SKM-1 (cell line): ENCODE measurements around the gene AZI2.

Experiments
- DNase-seq: peaks from one replicate; lab custom pipeline; 2025; ENCODE audit not compliant: unreplicated experiment; lab: John Stamatoyannopoulos, UW

The AZI2 gene, protein sequence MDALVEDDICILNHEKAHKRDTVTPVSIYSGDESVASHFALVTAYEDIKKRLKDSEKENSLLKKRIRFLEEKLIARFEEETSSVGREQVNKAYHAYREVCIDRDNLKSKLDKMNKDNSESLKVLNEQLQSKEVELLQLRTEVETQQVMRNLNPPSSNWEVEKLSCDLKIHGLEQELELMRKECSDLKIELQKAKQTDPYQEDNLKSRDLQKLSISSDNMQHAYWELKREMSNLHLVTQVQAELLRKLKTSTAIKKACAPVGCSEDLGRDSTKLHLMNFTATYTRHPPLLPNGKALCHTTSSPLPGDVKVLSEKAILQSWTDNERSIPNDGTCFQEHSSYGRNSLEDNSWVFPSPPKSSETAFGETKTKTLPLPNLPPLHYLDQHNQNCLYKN

DNA sequence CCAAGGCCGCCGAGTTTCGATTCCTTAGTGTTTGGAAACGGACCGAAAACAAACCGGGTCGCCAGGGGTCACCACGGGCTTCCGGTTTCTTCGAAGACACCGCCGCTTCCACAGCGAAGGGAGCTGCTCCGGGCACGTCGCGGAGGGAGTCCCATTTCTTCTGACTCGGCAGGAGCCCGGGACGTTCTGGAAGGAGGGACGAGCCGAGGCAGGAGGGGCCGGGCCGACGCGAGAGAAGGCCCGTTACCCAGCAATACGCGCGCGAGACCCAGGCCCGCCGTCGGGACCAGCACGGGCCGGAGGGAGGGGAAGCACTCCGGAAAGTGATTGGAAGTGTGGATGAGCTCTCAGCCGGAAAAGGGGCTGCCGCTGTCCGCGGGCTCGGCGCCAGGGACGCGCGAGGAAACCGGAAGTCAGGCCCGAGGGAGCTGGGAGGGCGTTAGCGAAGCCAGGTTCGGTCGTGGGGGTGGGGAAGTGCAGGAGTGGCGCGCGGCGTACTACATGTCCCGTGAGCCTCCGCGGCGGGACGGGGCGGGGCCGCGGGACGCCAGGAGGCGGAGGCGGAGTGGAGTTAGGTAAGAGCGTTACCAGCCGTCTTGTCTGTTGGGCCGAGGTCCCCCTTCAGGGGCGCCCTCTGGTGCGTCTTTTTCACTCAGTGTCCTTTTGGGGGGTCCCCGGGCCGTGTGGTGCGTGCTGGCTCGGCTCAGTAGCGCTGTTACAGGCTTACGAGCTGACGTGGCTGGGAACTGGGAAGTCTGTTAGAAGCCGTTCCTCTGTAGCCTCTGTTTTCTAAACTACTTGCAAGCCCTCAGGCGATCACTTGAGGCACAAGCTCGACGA is at the start of gene AZI2, which contains the start of gene ZCWPW2:
AZI2 (minus strand) TSS at position 196 of the 840 bp plus-strand sequence. CDS start 8,207 bp downstream, outside the sequence.
ZCWPW2 (plus strand) TSS at position 93 of the 840 bp plus-strand sequence. CDS start 64,348 bp downstream, outside the sequence.
- DNase-seq = peak; percentile 84

DNA sequence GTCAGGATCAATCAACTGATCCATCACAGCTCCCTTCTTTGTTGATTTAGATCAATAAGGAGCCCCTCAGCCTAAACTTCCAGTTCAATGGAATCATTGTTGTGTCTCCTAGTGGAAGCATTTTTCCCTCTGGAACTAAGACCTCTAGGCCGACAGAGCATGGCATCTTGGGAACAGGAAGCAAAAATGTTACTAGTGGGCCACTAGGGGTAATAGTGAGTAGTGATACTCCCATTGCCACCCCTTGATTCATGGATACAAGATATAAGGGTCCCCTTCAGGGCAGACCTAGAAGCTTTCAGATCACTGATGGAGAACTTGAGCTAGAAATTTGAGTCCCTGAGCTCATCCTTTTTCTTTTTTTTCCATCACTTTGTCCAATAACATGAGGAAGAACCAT is 40.4 kb upstream of the AZI2 start:
- no peak for DNase-seq

DNA sequence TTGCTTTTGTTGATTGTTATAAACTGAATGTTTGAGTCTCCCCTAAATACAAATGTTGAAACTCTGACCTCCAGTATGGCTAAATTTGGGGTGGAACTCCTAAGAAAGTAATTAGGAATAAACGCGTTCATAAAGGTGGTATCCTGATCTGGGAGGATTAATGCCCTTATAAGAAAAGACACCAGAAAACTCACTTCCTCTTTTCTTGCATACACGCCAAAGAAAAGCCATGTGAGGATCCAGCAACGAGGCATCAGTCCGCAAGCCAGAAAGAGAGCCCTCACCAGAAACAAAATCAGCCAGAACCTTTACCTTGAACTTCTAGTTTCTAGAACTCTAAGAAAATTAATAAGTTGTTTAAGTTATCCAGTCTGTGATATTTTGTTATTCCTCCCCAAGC is 37.4 kb upstream of the AZI2 start:
- DNase-seq = no peak

DNA sequence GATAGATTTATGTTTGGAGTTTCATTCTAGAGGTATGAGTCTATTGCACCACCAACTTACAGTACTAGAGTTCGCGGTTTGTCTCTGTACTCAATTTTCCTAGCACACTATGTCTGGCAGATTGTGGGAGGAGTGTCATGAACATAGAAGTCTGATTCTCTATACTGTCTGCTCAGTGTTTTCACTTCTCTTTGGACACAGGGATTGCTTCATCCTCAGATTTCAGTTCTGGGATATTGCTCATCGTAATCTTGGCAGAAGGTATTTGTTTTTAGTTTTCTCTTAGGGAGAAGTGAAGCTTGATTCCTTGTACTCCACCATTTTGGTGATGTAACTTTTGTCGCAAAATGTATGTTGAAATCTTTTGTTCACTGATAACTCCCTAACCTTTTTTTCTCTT is 27.8 kb upstream of the AZI2 start:
- peak; percentile 49 for DNase-seq

DNA sequence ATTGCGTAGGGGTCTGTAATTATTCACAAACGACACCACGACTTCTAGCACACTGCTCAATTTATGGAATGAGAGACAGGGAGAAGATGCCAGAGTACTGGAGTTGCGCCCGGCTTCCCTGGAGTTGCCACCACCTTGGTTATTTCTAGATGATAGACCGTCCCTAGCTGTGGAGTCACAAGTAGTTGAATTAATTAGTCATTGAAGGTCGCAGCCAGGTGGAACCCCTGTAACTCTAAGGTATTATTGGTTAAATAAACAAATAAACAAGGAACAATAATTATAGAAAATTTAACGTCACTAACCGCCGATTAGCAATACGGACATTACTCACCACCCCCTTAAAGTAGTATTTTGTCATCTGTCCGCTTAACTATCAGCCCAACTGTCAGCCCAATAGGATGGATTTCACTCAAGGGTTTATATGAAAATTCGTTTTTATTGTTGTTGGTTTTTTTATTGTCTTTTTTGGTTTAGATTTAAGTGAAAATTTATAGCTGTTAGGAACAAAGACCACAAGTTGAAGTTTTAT is 911 bp upstream of the AZI2 start:
- DNase-seq = no peak

DNA sequence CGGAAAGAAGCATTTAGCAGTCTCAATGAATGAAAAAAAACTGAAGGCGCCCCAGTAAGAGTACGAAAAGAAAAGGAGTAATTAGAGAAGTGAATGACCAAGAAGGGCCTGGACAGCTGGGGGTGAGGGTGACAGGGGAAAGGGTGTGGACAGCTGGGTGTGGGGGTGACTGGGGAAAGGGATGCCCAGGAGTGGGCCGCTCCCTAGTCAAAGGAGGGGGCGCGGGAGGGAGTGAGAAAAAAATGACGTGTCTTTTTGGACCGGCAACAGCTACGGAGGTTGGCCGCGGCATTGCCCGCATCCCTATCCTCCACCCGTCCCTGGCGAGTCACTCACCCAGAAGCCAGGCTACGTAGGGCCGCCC is 377 bp downstream of the AZI2 start:
- peak; percentile 63 for DNase-seq

DNA sequence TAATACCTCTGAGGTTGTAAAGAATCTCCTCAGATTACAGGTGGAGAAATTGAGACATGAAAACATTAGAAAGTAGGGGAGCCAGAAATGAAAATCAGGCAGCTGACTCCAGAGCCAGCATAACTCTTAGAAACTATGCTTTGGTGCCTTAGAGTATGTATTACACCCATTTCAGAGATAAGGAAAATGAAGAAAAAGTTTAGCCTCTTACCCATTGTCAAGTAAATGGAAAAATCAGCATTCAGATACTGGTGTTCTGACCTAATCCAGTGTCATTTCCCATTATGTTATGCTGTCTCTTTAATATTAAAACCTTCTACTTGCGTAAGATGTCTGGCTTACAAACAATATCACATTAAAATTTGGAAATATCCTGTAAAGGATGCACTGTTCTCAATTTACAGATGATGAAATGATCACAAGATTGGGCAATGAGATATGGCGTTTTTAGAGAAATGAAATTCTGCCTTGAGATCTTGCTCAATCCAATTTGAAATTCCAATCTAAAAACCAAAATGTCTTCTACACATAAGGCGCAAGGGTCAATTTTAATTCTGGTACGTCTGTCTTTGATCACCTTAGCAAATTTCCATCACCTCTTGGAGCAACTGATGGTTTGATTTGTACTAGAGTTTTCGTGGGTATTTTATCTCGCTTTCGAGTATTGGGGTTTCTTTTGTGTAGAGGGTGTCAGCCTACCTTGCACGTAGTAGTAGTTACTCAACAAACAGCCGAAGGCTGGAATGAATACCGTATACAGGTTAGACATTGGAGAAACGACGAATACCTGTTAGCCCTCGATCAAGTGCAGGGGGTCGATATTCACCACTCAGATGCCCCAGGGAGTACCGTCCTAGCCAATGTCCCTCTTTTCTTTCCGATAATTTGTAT is 1.0 kb downstream of the AZI2 start:
- peak; percentile 58 for DNase-seq

DNA sequence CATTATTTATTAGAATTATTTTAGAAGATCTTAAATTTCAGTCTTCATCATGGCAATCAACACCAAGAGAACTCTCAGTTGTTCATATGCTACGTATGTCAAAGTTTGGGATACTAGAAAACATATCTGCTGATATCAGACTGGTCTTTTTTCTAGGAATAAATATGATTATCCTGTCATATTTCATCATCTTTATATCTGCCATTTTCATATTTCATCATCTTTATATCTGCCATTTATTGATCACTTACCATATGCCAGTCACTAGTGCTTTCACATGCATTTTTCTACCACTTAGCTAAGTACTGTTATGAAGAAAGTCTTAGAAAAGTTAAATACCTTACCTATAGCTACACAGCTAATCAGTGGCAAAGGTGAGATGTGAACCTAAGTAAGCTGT is 2.9 kb downstream of the AZI2 start:
- DNase-seq = no peak

DNA sequence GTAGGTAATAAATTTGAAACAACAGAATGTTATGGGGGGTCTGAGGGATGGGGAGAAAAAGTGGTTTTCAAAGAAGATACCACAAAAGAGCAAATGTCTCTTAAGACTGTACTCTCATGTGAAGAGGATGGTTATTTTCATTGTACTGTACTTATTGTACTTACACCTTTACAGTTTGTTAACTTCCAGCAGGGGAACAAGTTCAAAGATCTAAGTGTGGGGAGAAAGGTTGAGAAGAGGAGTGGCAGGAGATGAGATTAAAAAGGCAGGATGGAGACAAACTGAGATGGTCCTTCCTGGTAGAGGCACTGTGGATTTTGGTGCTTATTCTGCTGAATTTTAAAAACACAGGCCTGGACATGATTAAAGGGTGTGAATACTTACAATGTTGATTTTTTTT is 5.5 kb downstream of the AZI2 start:
- DNase-seq = no peak

DNA sequence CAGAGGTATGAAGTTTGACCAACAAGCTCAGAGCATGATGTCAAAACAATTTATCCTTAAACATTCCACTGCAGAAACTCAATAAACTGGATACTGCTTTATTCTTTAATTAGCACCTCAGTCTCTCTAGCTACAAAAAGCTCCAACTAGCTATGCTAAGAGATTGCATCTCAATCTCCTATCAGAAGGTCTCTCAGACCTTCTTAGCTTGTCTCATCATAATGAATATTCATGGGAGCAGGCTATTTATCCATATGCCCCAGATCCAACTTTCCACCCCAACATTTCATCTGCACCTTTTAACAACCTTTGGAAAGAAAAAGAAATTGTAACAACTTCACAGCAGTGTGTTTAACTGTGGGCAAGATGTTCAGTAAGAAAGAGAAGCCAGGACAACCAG is 11.4 kb downstream of the AZI2 start:
- no peak for DNase-seq

DNA sequence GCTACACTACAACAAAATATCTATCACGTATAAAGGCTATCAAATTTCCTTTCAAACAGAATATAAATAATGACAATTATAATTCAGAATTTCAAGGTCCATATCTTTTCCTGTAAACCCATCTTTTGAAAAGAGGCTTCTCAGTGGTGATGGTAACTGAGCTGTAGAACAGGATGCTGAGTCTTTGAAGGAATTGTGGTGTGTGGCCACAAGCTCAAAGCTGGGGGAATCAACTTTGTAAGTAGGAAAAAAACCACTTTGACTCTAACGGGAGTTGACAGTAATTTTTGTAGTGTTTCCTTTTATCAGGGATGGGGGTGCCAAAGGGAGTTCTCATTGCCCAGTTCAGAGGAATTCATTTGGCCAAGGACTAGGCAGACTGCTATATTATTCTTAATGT is 13.4 kb downstream of the AZI2 start:
- DNase-seq = no peak

DNA sequence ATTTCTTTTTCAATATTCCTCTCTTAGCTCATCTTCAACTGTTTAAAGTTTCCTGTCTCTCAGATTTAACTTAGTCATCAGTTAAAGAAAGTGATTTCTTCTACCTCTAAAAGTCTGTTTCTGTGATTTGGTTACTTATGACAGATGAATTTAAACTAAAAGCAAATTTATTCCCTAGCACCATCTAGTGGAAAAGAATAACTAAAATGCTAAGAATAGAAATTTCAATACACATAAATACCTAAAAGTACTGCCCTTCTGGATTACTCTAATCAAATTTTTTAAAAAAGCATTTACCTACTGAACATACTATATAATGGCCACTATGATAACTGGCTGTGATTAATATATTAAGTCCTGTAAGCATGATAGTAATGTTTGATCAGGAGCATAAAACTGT is 14.1 kb downstream of the AZI2 start:
- no peak for DNase-seq

DNA sequence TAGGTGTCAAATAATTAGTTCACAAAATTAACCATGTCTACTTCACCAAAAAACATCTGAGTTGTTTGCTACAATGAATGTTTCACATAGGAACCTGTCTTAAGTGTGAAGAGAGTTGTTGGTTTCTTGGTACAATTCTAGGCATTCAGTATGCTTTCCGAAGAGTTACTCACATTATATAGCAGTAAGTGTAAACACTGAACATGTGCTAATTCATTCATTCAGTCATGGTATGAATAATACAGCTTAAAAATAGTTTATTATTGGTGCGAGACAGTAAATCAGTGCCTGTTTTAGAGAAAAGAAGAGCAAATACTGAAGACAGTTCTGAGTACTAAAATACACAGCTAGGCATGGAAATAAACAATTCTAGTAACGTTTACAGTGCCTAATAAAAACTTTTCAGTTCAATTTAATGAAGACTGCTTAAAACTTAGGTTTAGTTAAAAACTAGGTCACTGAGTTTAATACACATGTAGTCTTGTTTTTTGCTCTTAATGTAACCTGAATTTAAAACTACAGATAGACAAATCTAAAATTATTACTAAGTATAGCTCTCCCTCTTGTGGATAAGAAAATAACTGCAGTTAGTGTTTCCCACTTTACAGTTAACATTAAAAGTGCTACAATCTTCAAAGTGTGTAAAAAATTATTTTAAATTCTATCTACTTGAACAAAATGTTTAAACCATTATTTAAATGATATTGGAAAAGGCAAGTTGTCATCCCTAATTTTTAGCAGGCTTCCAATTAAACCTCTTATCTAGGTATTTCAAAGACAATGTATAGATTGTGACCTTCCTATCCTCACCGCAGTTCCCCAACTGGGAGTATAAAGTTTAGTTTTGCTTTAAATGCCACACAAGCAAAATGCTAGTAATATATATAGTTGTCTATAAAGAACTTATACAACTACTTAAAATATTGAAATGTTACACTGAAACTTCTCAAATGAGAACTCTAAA is 20.2 kb downstream of the AZI2 start:
- peak; percentile 14 for DNase-seq

DNA sequence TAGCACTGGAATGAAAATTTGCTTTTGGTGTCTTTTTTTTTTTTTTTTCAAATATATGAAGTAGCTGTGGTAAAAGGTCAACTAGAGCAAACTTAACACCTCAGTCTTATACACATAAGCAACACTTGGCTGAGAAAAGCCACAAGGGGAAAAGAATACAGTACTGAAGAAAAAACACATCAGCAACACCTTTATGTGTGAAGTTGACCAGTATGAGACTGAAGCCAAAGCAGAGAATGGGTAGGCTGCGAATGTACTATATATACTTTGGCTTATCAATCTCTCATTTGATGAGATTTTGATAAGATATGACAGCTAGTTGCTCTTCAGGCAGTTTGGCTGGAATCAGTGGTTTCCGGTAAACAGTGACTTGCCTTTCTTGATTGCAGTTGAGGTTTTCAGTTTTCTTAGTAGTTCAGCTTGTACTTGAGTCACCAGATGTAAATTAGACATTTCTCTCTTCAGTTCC is 22.1 kb downstream of the AZI2 start:
- no peak for DNase-seq

DNA sequence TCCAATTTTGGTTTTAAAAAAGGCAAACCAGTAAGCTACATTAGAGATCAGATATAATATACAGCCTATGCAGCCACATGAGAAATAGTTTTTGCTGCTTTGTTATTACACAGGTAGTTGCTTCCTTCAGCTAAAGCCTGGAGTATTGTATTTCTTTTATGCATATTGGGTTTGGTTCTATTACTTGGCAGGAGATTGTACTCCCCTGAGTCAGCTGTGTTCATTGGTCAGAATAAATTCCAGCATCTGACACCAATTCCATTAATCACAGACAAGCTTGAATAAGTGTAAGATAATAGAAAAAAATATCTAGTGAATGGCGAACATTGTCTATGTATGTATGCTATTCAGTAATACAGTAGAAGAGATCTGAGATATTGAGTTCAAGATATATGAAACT is 26.2 kb downstream of the AZI2 start:
- no peak for DNase-seq

DNA sequence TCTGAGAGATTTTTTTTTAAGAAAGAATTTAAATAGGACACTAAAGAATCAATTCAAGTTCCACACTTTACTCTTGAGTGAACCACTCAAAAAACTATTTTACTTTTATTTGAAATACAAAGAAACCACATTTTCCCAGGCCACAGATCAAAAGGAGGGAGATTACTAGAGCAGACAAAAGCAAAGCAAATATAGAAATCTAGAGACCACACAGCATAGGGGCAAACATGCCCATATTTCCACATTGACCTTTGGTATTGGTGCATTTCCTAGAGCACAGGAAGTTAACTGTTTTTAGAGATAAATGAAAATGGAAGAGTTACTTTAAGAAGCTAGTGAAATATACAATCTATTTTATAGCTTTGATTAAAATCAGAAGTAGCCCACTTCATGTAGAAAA is 27.6 kb downstream of the AZI2 start:
- DNase-seq = no peak

DNA sequence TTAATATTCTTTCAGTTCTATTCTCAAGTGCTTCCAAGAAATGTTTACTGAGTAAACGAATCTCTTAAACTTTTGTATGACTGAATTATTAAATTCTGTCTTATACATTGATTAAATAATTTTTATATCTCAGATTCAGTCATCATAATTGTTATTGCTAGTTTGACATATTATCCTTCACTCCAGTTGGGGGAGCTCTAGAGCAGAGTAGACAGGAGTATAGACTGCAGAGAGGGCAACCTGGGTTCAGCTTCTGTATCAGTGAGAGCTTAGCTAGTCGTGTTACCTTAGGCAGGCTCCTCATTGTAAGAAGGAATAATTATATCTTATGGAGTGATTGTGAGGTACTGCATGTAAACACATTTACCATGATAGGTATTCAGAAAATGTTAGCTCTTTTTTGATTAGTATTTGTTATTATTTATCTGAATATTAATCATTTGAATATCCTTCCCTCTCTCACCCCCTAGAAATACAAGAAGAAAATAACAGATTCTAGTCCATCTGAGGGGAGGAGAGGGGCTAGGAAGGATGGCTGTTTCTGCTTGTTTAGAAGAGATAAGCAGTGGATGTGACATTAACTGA is 31.1 kb downstream of the AZI2 start:
- peak; percentile 12 for DNase-seq

DNA sequence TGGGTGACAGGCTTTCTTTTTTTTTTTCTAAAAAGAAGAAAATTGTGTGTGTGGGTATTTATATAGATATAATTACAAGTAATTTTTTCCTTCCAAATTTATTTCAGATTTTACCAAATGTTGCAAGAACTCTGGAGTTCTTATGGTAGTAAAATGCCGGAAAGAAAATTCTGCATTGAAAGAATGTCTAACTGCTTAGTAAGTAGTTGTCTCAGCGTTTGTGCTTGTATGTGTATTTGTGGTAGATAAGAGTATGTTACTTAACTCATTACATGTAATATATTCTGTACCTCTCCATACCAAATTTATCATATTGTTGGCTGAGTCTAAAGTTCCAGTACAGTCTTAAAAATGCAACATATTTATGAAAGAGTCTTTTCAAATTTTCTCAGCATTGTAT is 32.4 kb downstream of the AZI2 start:
- DNase-seq = no peak

DNA sequence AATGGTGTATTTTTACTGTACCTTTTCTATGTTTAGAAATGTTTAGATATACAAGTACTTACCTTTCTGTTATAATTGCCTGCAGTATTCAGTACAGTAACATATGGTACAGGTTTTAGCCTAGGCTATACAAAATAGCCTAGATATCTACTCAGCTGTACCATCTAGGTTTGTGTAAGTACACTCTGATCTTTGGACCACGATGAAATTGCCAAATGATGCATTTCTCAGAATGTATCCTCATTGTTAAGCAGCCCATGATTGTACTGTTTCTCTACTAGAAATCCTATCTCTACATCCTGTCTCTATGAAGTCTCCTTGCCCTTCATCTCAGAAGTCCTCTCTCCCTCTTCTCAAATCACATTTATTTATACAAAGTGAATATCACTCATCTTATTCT is 32.9 kb downstream of the AZI2 start:
- no peak for DNase-seq
